Activated T-helper 9 cell treated with anti-CD3 and anti-CD28 coated beads, Interleukin-2, amount 50 U/mL, for 16 hours (primary cell): ENCODE measurements around the gene OR10W1.

ENCODE experiments used
- DNase-seq: peaks from one replicate; pipeline ENCODE4 v3.0.0-alpha.2; 2020; ENCODE audit warnings: low read depth

Gene OR10W1, protein sequence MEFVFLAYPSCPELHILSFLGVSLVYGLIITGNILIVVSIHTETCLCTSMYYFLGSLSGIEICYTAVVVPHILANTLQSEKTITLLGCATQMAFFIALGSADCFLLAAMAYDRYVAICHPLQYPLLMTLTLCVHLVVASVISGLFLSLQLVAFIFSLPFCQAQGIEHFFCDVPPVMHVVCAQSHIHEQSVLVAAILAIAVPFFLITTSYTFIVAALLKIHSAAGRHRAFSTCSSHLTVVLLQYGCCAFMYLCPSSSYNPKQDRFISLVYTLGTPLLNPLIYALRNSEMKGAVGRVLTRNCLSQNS

DNA sequence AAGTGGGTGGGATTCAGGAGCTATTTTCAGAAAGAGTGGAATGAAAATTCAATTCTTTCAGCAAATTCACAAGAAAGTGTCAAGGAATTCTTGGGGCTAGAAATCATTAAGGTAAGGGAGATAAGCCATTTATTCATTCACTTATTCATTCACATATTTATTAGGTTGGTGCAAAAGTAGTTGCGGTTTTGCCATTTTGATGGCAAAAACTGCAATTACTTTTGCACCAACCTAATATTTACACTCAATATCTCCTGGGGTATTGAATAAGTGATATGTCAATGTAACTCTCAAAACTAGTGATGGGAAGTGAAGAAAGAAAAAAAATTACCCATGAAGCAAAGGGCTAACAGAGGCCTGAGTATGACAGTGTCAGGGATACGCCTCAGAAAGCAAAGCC is at the start of gene OR10W1:
TSS of gene OR10W1 (minus strand) at position 119 of the 400 bp plus-strand sequence. CDS start 402 bp downstream, outside the sequence.
- DNase-seq = no peak

DNA sequence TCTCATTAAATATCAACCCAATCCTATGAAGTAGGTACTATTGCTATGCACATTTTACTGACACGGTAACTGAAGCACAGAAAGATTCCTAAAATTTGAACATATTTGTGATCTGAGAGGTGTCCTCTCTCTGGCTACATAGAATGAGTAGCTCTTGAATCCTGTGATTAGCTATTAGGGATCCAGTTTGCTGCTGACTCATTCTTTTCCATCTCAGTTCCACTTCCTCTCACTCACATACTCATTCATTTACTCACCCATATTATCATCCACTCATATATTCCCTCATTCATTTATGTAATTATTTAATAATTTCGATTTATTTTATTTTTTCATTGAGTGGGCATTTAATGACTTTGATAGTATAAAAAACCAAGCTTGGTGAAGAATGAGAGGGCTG is 48.1 kb upstream of the OR10W1 start:
- no peak for DNase-seq

DNA sequence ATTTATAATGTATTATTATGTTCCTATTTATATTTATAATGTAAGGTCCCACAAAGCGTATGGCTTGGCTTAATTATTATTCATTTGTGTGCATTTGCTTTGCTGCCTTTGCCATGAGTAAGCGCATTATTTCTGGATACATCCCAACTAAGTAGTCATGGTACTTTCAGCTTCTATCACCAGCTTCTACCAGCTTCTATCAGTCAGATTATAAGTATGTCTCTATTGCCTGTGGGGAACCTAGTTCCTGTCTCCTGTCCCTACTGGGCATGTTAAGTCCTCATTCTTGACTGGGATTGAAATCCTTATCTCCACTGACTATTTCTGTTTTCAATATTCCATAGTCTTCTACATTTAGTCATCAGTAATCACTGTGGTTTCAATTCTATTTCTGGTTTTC is 33.5 kb upstream of the OR10W1 start:
- no peak for DNase-seq

DNA sequence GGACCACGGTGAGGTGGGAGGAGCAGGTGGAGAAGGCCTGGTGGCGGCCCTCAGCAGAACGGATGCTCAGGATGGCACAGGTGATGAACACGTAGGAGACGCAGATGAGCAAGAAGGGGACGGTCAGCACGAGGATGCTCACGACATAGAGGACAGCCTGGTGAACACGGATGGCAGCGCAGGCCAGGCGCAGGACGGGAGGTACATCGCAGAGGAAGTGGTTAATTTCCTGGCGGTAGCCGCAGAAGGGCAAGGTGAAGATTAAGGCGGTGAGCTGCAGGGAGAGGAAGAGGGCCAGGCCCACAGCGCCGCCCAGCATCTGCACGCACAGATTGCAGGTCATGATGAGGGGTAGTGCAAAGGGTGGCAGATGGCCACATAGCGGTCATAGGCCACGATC is 24.0 kb upstream of the OR10W1 start:
- DNase-seq = no peak

DNA sequence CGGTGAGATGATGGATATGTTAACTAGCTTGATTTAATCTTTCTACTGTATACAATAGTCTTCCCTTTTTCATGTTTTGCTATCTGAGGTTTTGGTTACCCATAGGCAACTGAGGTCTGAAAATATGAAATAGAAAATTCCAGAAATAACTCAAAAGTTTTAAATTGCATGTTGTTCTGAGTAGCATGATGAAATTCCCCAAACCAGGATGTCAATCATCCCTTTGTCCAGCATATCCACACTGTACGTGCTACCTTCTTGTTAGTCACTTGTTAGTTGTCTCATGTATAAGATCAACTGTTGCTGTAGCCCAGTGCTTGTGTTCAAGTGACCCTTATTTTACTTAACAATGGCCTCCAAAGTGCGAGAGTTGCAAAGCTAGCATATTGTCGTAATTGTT is 21.2 kb upstream of the OR10W1 start:
- DNase-seq = no peak

DNA sequence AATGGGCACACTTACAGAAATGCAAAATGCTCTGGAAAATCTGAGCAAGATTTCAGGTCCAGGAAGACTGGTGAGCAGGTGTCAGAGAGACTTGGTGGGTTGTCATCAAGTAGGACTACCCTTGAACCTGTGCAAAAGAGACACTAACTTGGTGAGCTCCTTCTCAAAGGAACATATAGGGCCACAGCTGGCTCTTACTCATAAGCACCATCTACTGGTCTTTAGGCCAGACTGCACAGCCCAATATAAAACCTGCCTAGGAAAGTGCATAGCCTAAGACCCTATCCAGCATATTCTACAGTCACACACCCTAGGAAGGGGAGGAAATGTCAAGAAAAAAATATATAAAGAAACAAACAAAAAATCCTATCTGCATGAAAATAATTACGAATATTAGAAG is 18.2 kb upstream of the OR10W1 start:
- no peak for DNase-seq

DNA sequence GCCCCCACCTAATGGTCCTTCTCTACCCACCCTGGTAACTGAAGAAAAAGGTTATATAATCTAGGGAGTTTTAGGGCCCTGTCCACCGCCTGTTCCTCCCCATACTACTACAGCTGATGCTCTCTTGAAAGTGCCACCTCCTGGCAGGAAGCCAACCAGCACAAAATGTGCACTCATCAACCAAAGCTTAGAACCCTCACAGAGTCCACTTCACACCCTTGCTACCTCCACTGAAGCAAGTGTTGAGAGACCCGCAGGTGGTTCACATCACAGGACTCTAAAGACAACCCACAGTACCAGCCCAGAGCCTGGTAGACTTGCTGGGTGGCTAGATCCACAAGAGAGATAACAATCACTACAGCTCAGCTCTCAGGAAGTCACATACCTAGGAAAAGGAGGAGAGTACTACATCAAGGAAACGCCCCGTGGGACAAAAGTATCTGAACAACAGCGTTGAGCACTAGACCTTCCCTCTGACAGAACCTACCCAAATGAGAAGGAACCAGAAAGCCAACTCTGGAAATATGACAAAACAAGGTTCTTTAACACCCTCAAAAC is 17.5 kb upstream of the OR10W1 start:
- no peak for DNase-seq

DNA sequence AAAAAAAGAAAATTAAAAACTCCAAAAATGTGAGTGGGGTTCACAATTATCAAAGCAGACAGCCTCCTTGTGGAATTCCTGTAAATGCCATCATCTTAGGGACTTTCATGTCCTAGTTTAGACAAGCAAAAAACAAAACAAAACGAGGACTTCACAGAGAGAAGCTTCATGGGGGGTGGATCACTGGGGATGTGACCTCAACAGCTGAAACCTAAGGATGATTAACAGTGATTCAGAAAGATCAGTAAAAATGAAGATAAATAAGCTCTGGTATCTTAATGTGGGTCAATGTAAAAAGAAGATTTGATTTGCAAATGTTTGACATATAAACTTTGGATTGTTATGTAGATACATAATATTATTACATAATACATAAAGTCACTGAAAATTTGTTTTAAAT is 8.1 kb upstream of the OR10W1 start:
- DNase-seq = no peak

DNA sequence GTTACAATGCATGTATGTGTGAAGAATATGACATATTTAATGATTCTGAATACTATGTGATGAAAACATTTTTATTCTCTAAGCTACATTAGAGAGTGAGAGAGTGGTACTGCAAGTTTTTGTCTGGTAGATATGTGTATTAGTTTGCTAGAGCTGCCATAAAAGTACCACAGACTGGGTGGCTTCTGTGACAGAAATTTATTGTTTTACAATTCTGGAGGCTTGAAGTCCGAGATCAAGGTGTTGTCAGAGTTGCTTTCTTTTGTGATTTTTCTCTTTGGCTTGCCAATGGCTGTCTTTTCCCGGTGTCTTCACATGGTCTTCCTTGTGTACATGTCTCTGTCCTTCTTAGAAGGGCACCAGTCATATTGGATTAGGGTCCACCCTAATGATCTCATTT is 6.9 kb upstream of the OR10W1 start:
- no peak for DNase-seq

DNA sequence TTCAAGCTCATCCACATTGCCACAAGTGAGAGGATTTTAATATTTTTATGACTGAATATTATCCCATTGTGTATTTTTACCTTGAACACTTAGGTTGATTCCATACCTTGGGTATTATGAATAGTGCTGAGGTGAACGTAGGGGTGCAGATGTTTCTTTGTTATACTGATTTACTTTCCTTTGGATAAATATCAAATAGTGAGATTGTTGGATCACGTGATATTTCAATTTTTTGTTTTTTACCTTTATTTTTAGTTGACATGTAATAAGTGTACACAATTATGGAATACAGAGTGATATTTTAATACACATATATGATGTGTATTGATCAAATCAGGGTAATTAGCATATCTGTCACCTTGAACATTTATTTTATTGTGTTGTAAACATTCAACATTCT is 8.1 kb downstream of the OR10W1 start:
- no peak for DNase-seq

DNA sequence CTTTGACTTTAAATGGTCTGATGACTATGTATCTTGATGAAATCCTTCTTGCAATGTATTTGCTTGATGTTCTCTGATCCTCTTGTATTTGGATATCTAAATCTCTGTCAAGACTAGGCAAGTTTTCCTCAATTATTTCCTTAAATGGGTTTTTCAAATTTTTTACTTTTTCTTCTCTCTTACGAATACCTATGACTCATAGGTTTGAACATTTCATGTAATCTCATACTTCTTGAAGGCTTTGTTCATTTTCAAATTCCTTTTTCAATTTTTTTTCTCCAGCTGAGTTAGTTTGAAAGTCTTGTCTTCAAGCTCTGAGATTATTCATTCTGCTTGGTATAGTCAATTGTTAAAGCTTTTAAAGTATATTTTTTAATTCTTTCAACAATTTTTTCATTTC is 13.1 kb downstream of the OR10W1 start:
- DNase-seq = no peak

DNA sequence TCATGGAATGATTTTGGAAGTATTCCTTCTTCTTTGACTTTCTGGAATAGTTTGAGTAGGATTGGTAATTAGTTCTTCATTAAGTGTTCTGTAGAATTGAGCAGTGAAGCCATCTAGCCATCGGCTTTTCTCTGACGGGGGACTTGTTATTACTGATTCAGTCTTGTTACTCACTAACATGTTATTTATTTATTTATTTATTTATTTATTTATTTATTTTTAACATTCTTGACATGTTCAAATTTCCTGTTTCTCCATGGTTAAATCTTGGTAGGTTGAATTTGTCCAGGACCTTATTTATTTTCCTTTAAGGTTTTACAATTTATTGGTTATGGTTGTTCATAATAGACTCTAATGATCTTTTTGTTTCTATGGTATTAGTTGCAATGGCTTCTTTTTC is 24.1 kb downstream of the OR10W1 start:
- DNase-seq = no peak

DNA sequence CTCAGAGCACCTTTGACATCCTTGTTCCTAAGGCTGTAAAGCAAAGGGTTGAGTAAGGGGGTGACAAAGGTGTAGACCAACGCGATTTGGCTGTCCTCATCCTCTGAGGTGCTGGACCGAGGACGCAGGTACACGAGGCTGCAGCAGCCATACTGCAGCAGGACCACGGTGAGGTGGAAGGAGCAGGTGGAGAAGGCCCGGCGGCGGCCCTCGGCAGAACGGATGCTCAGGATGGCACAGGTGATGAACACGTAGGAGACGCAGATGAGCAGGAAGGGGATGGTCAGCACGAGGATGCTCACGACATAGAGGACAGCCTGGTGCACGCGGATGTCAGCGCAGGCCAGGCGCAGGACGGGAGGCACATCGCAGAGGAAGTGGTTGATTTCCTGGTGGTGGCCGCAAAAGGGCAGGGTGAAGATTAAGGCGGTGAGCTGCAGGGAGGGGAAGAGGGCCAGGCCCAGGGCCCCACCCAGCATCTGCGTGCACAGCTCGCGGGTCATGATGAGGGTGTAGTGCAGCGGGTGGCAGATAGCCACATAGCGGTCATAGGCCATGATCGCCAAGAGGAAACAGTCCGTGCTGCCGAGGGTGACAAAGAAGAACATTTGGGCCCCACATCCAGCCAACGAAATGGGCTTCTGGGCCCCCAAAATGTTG is 40.0 kb downstream of the OR10W1 start:
- no peak for DNase-seq

DNA sequence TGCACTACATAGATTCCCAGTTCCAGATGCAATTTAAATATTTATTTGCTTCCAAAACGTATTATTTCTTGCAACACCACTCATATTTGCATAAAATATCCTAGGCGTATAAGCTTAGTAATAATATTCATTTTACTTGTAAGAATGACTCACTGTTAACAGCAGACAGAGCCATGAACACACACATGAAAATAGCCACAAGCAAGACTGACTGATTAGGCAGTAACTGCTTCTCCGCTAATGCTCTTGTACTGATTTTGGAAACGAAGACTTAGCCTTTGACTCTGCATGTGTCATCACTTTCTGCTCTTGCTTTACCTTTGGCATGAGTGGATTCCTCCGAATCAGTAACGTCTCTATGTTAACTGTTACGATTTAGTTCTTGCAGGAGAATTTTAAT is 45.3 kb downstream of the OR10W1 start:
- no peak for DNase-seq
